Measurements from ENCODE around the gene CRB3.
A peak's percentile ranks its signal among the peaks of the same experiment; 100 is the strongest.

Gene CRB3

GRCh38 chr19:6470173-6470572 is 6.1 kb downstream of the CRB3 start:
- no peak for DNase-seq

GRCh38 chr19:6471076-6471475 is 7.0 kb downstream of the CRB3 start:
- no peak for DNase-seq

- DNase-seq = no peak
Observed at GRCh38 chr19:6472713-6473112, 8.6 kb downstream of the CRB3 start.

- DNase-seq = no peak
Observed at GRCh38 chr19:6473647-6474046, 9.6 kb downstream of the CRB3 start.

- DNase-seq = no peak
Observed at GRCh38 chr19:6475321-6476108, 11.4 kb downstream of the CRB3 start.

- DNase-seq = no peak
Observed at GRCh38 chr19:6476155-6476895, 12.3 kb downstream of the CRB3 start.

GRCh38 chr19:6476896-6477431 is 12.9 kb downstream of the CRB3 start:
- no peak for DNase-seq

- DNase-seq = no peak
Observed at GRCh38 chr19:6478815-6479214, 14.7 kb downstream of the CRB3 start.

- no peak for DNase-seq
Observed at GRCh38 chr19:6479836-6480398, 15.8 kb downstream of the CRB3 start.

GRCh38 chr19:6480848-6481415 is 16.9 kb downstream of the CRB3 start:
- DNase-seq = no peak

GRCh38 chr19:6481541-6482342 is 17.7 kb downstream of the CRB3 start, which contains the start of gene DENND1C:
Gene DENND1C, minus strand, starts transcription at chr19:6481787. Its CDS starts 92 bp downstream, at chr19:6481695.
- peak; percentile 60 for DNase-seq

GRCh38 chr19:6482343-6482686 is 18.2 kb downstream of the CRB3 start:
- DNase-seq = no peak

- DNase-seq = no peak
Observed at GRCh38 chr19:6483235-6483634, 19.2 kb downstream of the CRB3 start.

GRCh38 chr19:6484230-6484629 is 20.2 kb downstream of the CRB3 start:
- no peak for DNase-seq

- no peak for DNase-seq
Observed at GRCh38 chr19:6484831-6485230, 20.8 kb downstream of the CRB3 start.

GRCh38 chr19:6489278-6490061 is 25.4 kb downstream of the CRB3 start:
- DNase-seq = no peak

- DNase-seq = no peak
Observed at GRCh38 chr19:6490134-6490533, 26.1 kb downstream of the CRB3 start.

GRCh38 chr19:6491802-6492592 is 27.9 kb downstream of the CRB3 start:
- DNase-seq = no peak

- DNase-seq = no peak
Observed at GRCh38 chr19:6494438-6495036, 30.5 kb downstream of the CRB3 start.

- DNase-seq = no peak
Observed at GRCh38 chr19:6495947-6496346, 31.9 kb downstream of the CRB3 start.

Measured in NK-92 treated with Interleukin-12 subunit alpha and Interleukin-12 subunit beta, amount 100 ng/mL, for 24 hours (cell line).